Measurements from ENCODE around the gene NFIA. TPM values are rescaled to one million over a fixed set of nuclear protein-coding genes. Genes with fewer than 3 reads are reported as not detected.

Gene NFIA
- total RNA-seq, 1 experiment from 2014 or later = 12.7 TPM

DNA sequence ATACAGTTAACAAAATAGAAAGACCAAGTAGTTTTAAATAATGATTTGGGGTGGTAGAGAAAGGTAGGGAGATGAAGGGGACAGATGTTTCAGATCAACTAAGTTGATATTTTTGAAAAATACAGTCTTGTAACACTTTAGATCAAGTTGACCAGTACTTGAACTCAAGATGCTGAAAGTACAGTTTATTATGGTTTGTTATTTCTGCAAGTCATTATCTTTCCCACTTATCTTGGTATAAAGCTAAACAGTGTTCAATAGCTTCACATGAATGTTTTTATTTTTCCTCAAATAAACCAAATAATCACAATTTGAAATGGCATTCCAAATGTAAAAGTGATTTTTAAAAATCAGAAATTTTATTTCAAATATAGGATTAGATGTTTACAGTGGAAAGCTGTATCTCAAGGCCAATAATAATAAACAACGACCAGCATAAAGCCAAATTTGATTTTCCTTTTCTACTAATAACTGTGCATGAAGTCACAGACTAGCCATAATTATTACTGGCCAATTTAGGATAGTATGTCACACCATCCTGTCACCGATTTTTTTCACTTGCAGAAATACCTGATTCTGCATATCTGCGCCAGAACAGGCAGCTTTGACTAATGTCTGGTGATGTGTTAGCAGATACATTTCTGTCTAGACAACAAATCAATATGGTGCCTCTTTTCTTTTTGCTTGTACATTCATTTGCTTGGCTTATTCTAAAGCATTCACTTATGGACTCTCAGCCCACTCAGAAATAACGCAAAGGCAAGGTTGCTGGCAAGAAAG is 322.4 kb downstream of the NFIA start:
- H2AFZ ChIP-seq (ENCODE audit: low read length) = no peak overlapping the region

DNA sequence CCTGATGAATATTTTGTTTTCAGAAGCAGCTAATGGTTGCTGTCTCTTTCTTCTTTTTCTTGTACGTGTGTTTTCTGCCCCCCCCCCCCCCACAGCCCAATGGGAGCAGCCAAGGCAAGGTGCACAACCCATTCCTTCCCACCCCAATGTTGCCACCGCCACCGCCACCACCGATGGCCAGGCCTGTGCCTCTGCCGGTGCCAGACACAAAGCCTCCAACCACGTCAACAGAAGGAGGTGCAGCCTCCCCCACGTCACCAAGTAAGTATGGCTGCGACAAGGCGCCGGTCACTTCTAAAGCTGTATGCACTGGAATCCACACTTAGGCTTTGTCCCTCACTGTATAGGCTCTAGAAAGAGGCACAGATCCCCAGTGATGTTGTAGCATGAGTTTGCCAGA is 324.1 kb downstream of the NFIA start:
- intact Hi-C loops (cut with micrococcal nuclease) = no loop called here
- Histone ChIP-seq H3K4me3 (ENCODE audit: low read length) (no peak overlapping the region), H3K4me1 (ENCODE audit: insufficient read depth, low read length) (no peaks in the 10 kb centered on the region), H2AFZ (ENCODE audit: low read length) (no peak overlapping the region), H3K27me3 (ENCODE audit: low read length) (no peaks in the 10 kb centered on the region), H3K9me2 (replicated peaks; ENCODE audit: low read length) (no peaks in the 10 kb centered on the region), H3K79me2 (ENCODE audit: low read length) (no peaks in the 10 kb centered on the region), H3F3A (ENCODE audit: low read length, unreplicated experiment) (no peaks in the 10 kb centered on the region), H3K4me2 (ENCODE audit: low read length) (no peak overlapping the region), H3K36me3 (ENCODE audit: low read depth, low read length) (0 out of 2 replicates have a peak, but pooled peaks cover 6% of the 10 kb centered on the region), H3K9ac (ENCODE audit: low read length) (no peak overlapping the region), H4K20me1 (ENCODE audit: low read length) (no peaks in the 10 kb centered on the region), H3K27ac (ENCODE audit: low read length) (no peak overlapping the region), H3K9me3 (ENCODE audit: low read length) (no peaks in the 10 kb centered on the region)
- DNase-seq = no peak
- BruUV-seq (replicated peaks) = no TSS peak
- POLR2A ChIA-PET (ENCODE audit: unreplicated experiment) = no interaction called here
- no peak for ATAC-seq
- CTCF ChIA-PET = no interaction called here
- TF ChIP-seq, protein P1, sequence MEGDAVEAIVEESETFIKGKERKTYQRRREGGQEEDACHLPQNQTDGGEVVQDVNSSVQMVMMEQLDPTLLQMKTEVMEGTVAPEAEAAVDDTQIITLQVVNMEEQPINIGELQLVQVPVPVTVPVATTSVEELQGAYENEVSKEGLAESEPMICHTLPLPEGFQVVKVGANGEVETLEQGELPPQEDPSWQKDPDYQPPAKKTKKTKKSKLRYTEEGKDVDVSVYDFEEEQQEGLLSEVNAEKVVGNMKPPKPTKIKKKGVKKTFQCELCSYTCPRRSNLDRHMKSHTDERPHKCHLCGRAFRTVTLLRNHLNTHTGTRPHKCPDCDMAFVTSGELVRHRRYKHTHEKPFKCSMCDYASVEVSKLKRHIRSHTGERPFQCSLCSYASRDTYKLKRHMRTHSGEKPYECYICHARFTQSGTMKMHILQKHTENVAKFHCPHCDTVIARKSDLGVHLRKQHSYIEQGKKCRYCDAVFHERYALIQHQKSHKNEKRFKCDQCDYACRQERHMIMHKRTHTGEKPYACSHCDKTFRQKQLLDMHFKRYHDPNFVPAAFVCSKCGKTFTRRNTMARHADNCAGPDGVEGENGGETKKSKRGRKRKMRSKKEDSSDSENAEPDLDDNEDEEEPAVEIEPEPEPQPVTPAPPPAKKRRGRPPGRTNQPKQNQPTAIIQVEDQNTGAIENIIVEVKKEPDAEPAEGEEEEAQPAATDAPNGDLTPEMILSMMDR (conservative IDR thresholded peaks at IDR 0.05; ENCODE audit: low read depth, low read length) = no peak
- TF ChIP-seq EZH2phosphoT487 (IDR thresholded peaks at IDR 0.05; ENCODE audit: borderline replicate concordance, low read length) (no peak), EZH2 (IDR thresholded peaks at IDR 0.05; ENCODE audit: low read length, unreplicated experiment) (no peak)

More for the DNA sequence above, 322.4 kb downstream of the NFIA start:
- H4K20me1 ChIP-seq (ENCODE audit: low read length) = no peaks in the 10 kb centered on the region
- ChIA-PET CTCF (no interaction called here), POLR2A (ENCODE audit: unreplicated experiment) (interaction anchor here (0.6 kb wide), 1 partner anchor 416 kb away, joined by 3 read pairs; no protein-coding TSS in a partner anchor)
- no peaks in the 10 kb centered on the region for H3K27me3 ChIP-seq (ENCODE audit: low read length)
- H3K4me1 ChIP-seq (ENCODE audit: insufficient read depth, low read length) = no peaks in the 10 kb centered on the region
- ATAC-seq (no peak), DNase-seq (no peak)
- intact Hi-C loops (cut with micrococcal nuclease) = no loop called here
- 0 out of 2 replicates have a peak, but pooled peaks cover 6% of the 10 kb centered on the region for H3K36me3 ChIP-seq (ENCODE audit: low read depth, low read length)
- H3K9me2 ChIP-seq (replicated peaks; ENCODE audit: low read length) = no peaks in the 10 kb centered on the region
- no peak overlapping the region for H3K27ac ChIP-seq (ENCODE audit: low read length)
- no peaks in the 10 kb centered on the region for H3F3A ChIP-seq (ENCODE audit: low read length, unreplicated experiment)
- no peak overlapping the region for H3K4me3 ChIP-seq (ENCODE audit: low read length)
- H3K9me3 ChIP-seq (ENCODE audit: low read length) = no peaks in the 10 kb centered on the region
- H3K4me2 ChIP-seq (ENCODE audit: low read length) = no peak overlapping the region
- TF ChIP-seq EZH2phosphoT487 (IDR thresholded peaks at IDR 0.05; ENCODE audit: borderline replicate concordance, low read length) (no peak), EZH2 (IDR thresholded peaks at IDR 0.05; ENCODE audit: low read length, unreplicated experiment) (no peak)
- no TSS peak for BruUV-seq (replicated peaks)
- no peaks in the 10 kb centered on the region for H3K79me2 ChIP-seq (ENCODE audit: low read length)
- H3K9ac ChIP-seq (ENCODE audit: low read length) = no peak overlapping the region

DNA sequence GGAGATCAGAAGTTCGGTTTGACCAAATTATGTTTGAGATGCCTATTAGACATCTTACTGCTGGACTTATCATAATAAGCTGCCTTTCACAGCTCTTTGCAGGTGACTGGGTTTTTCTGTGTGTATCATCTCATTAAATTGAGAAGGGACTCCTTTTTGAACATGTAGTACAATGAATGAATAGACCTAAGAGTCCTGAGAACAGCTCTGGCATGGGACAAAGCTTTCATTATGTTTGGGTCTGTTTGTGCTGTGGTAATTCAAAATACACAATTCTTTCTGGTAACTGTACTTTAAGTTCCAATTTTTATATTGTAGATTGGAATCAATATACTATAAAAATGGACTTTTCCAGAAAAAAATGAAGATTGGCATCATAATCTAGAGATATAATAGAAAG is 330.2 kb downstream of the NFIA start:
- BruUV-seq (replicated peaks) = no TSS peak
- Histone ChIP-seq H3K9ac (ENCODE audit: low read length) (no peak overlapping the region), H3K36me3 (ENCODE audit: low read depth, low read length) (0 out of 2 replicates have a peak, but pooled peaks cover 4% of the 10 kb centered on the region), H3K4me1 (ENCODE audit: insufficient read depth, low read length) (no peaks in the 10 kb centered on the region), H4K20me1 (ENCODE audit: low read length) (no peaks in the 10 kb centered on the region), H3K79me2 (ENCODE audit: low read length) (no peaks in the 10 kb centered on the region), H3K4me3 (ENCODE audit: low read length) (no peak overlapping the region), H3K4me2 (ENCODE audit: low read length) (no peak overlapping the region), H3K9me2 (replicated peaks; ENCODE audit: low read length) (no peaks in the 10 kb centered on the region), H3F3A (ENCODE audit: low read length, unreplicated experiment) (no peaks in the 10 kb centered on the region), H3K27me3 (ENCODE audit: low read length) (no peaks in the 10 kb centered on the region), H3K27ac (ENCODE audit: low read length) (no peak overlapping the region), H2AFZ (ENCODE audit: low read length) (no peak overlapping the region), H3K9me3 (ENCODE audit: low read length) (no peaks in the 10 kb centered on the region)
- intact Hi-C loops (cut with micrococcal nuclease) = no loop called here
- ChIA-PET POLR2A (ENCODE audit: unreplicated experiment) (no interaction called here), CTCF (no interaction called here)
- TF ChIP-seq EZH2 (IDR thresholded peaks at IDR 0.05; ENCODE audit: low read length, unreplicated experiment) = no peak
- TF ChIP-seq, protein P1 (conservative IDR thresholded peaks at IDR 0.05; ENCODE audit: low read depth, low read length) = no peak
- ATAC-seq (no peak), DNase-seq (no peak)

Measured in PC-3 (cell line).